ENCODE results near the gene KCNIP4. TPM values are rescaled to one million over a fixed set of nuclear protein-coding genes. Genes with fewer than 3 reads are reported as not detected.

The KCNIP4 gene
- total and polyA plus RNA-seq, 2 experiments from 2014 or later: 0.69 to 1.00 TPM

DNA sequence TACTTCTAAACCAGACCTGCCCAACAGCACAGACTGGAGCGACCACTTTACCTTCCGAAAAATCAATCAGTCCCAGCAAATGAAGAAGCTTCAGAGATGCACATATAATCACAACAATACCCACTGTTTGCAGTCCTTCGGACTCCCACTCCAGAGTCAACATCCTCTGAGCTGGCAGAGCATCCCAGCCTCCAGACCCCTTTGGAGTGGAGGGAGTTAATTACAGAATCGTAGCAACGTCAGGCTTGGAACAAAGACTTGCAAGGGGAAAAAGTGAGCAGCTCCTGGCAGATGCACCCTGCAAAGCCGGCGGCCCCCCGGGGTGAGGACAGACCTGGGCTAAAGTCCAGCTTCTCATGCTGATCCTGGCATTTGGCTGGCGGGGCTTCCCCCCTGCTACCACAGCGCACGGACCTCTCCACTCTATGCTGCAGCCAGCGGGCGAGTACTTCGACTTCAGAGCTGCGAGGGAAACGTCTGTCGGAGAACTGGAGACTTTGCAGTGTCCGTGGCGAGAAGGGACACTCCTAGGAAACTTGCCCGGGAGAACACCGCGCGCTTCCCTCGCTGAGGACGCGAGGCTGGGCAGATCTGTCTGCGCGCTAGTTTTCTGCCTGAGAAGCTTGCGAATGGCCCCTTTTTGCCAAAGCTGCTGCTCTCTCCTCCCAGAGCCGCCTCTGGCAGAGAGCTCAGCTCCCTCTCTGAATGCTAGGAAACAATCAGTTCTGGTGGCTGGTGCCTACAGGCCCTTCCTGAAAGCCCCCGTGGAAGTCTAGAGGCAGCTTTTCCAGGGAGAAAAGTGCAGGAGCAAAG lies 964.6 kb downstream of the KCNIP4 start:
- peak overlapping the region; percentile 47 for H2AFZ ChIP-seq
- peak; percentile 35 for DNase-seq (ENCODE audit: low spot score)

DNA sequence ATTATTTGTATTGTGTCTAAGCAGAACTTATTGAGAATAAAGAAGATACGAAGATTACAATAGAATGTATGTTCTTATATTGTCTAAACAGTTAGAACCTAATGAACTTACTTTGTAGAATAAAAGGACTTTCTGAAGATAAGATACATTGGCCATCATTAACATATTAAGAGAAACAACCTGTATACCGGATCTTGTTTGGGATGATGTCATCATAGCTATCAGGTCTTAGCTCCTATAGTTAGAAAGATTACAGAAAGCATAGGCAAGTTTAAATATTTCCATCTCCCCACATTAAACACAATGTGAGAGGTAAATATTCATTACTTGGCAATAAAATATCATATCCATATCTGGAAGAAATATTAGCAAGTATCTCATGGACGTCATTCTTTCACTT lies 966.0 kb downstream of the KCNIP4 start:
- Histone ChIP-seq H3K4me1 (ENCODE audit: insufficient read depth) (no peaks in the 10 kb centered on the region), H3K27me3 (peaks cover 38% of the 10 kb centered on the region), H2AFZ (no peak overlapping the region), H3K9me3 (ENCODE audit: low read depth) (no peaks in the 10 kb centered on the region), H3K4me2 (no peak overlapping the region), H3K27ac (no peak overlapping the region), H4K20me1 (ENCODE audit: insufficient read depth, poor library complexity, severe bottlenecking) (no peaks in the 10 kb centered on the region), H3K79me2 (no peaks in the 10 kb centered on the region), H3K36me3 (replicated peaks; ENCODE audit: insufficient read depth, low read depth) (no peaks in the 10 kb centered on the region), H3K4me3 (no peak overlapping the region), H3K9me2 (replicated peaks; ENCODE audit: insufficient read depth) (no peaks in the 10 kb centered on the region)
- DNase-seq (ENCODE audit: low spot score): no peak
- 83% methylated on average over 3 of the region's 3 CpGs for WGBS (ENCODE audit: low lambda C conversion rate, missing lambda C conversion rate)
- TF ChIP-seq, protein P1, sequence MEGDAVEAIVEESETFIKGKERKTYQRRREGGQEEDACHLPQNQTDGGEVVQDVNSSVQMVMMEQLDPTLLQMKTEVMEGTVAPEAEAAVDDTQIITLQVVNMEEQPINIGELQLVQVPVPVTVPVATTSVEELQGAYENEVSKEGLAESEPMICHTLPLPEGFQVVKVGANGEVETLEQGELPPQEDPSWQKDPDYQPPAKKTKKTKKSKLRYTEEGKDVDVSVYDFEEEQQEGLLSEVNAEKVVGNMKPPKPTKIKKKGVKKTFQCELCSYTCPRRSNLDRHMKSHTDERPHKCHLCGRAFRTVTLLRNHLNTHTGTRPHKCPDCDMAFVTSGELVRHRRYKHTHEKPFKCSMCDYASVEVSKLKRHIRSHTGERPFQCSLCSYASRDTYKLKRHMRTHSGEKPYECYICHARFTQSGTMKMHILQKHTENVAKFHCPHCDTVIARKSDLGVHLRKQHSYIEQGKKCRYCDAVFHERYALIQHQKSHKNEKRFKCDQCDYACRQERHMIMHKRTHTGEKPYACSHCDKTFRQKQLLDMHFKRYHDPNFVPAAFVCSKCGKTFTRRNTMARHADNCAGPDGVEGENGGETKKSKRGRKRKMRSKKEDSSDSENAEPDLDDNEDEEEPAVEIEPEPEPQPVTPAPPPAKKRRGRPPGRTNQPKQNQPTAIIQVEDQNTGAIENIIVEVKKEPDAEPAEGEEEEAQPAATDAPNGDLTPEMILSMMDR (IDR thresholded peaks at IDR 0.05; ENCODE audit: poor library complexity): no peak
- TF ChIP-seq EZH2 (IDR thresholded peaks at IDR 0.05; ENCODE audit: borderline replicate concordance) (no peak), EZH2phosphoT487 (IDR thresholded peaks at IDR 0.05; ENCODE audit: low read depth, severe bottlenecking, unreplicated experiment) (no peak)

More for the DNA sequence above, 964.6 kb downstream of the KCNIP4 start:
- Histone ChIP-seq H3K9me3 (ENCODE audit: low read depth) (no peaks in the 10 kb centered on the region), H3K27ac (no peak overlapping the region), H3K4me2 (peak overlapping the region; percentile 79), H3K4me1 (ENCODE audit: insufficient read depth) (no peaks in the 10 kb centered on the region), H4K20me1 (ENCODE audit: insufficient read depth, poor library complexity, severe bottlenecking) (no peaks in the 10 kb centered on the region), H3K9me2 (replicated peaks; ENCODE audit: insufficient read depth) (no peaks in the 10 kb centered on the region), H3K36me3 (replicated peaks; ENCODE audit: insufficient read depth, low read depth) (no peaks in the 10 kb centered on the region), H3K27me3 (peaks cover 38% of the 10 kb centered on the region), H3K79me2 (no peaks in the 10 kb centered on the region), H3K4me3 (peak overlapping the region; percentile 39)
- WGBS (ENCODE audit: low lambda C conversion rate, missing lambda C conversion rate): 4% methylated on average over 31 of the region's 31 CpGs
- TF ChIP-seq EZH2 (IDR thresholded peaks at IDR 0.05; ENCODE audit: borderline replicate concordance) (no peak), EZH2phosphoT487 (IDR thresholded peaks at IDR 0.05; ENCODE audit: low read depth, severe bottlenecking, unreplicated experiment) (no peak)
- TF ChIP-seq, protein P1 (IDR thresholded peaks at IDR 0.05; ENCODE audit: poor library complexity): no peak

DNA sequence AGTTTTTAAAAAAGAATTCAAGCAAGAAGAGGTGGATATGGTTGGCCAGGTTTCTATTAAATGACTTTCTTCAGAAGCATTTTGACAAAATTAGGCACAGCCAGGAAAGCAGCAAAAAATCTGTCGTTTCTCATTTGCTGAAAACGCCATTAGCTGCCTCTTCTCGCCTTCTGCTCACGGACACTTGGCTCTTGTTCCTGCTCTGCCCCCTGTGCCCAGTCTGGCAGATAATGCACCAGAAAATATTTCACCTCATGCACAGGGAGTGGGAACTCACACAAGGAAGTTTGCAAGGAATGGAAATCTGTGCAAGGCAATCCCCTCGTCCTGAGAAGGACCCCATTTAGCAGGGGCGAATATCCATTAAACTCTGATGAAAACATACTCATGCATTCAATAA lies 988.3 kb downstream of the KCNIP4 start:
- H3K4me3 ChIP-seq: no peak overlapping the region
- no peak overlapping the region for H2AFZ ChIP-seq
- no peaks in the 10 kb centered on the region for H3K9me3 ChIP-seq (ENCODE audit: low read depth)
- no peaks in the 10 kb centered on the region for H3K4me1 ChIP-seq (ENCODE audit: insufficient read depth)
- H3K4me2 ChIP-seq: no peak overlapping the region
- H4K20me1 ChIP-seq (ENCODE audit: insufficient read depth, poor library complexity, severe bottlenecking): no peaks in the 10 kb centered on the region
- no peaks in the 10 kb centered on the region for H3K27me3 ChIP-seq
- DNase-seq (ENCODE audit: low spot score): no peak
- no peaks in the 10 kb centered on the region for H3K9me2 ChIP-seq (replicated peaks; ENCODE audit: insufficient read depth)
- 73% methylated on average over 6 of the region's 6 CpGs for WGBS (ENCODE audit: low lambda C conversion rate, missing lambda C conversion rate)
- H3K36me3 ChIP-seq (replicated peaks; ENCODE audit: insufficient read depth, low read depth): no peaks in the 10 kb centered on the region
- no peak for TF ChIP-seq EZH2phosphoT487 (IDR thresholded peaks at IDR 0.05; ENCODE audit: low read depth, severe bottlenecking, unreplicated experiment)
- TF ChIP-seq EZH2 (IDR thresholded peaks at IDR 0.05; ENCODE audit: borderline replicate concordance): no peak
- TF ChIP-seq, protein P1 (IDR thresholded peaks at IDR 0.05; ENCODE audit: poor library complexity): no peak
- H3K79me2 ChIP-seq: no peaks in the 10 kb centered on the region
- no peak overlapping the region for H3K27ac ChIP-seq

Data from hepatocyte (in vitro differentiated cells).